Activated CD8-positive, alpha-beta T cell treated with anti-CD3 and anti-CD28 coated beads, Interleukin-2, amount 10 ng/mL, durations not matched to agents 7 days and 5 days (primary cell): Measurements from ENCODE around the gene DMBT1. TPM values are rescaled to one million over a fixed set of nuclear protein-coding genes. Genes with fewer than 3 reads are reported as not detected.

Source experiments
- ATAC-seq: fragments of 150-1000 bp; cut with Tn5 transposase; one replicate; pipeline ENCODE4 v1.10.0; 2021; ENCODE audit warnings: moderate library complexity
- CTCF ChIA-PET: fragments of 350-600 bp; sonication (Branson Sonifier 250); formaldehyde crosslinking; loops from one replicate; lab custom pipeline; 2021; ENCODE audit warnings: antibody characterized with exemption; lab: Charles Lee
- POLR2A ChIA-PET: fragments of 350-600 bp; sonication (Branson Sonifier 250); formaldehyde crosslinking; loops from one replicate; lab custom pipeline; 2021; ENCODE audit warnings: antibody characterized with exemption; lab: Charles Lee
- DNase-seq: peaks from one replicate; pipeline ENCODE4 v3.0.0-alpha.2; 2020
- H3K27ac Mint-ChIP-seq: one replicate; pipeline ENCODE4 v1.8.0; 2021; ENCODE audit warnings: mild to moderate bottlenecking, mixed read lengths
- H3K27me3 Mint-ChIP-seq: one replicate; pipeline ENCODE4 v1.8.0; 2021; ENCODE audit warnings: low read depth, mixed read lengths
- H3K36me3 Mint-ChIP-seq: one replicate; pipeline ENCODE4 v1.8.0; 2021; ENCODE audit warnings: low read depth, mixed read lengths
- H3K4me1 Mint-ChIP-seq: one replicate; pipeline ENCODE4 v1.8.0; 2021; ENCODE audit warnings: low read depth, mixed read lengths
- H3K4me3 Mint-ChIP-seq: one replicate; pipeline ENCODE4 v1.8.0; 2021; ENCODE audit warnings: mild to moderate bottlenecking, mixed read lengths
- H3K9me3 Mint-ChIP-seq: one replicate; pipeline ENCODE4 v1.8.0; 2022; ENCODE audit warnings: mixed read lengths; ENCODE audit not compliant: insufficient read depth
- total RNA-seq, 2 experiments: library from RNA; stranded (reverse); gene quantifications; one replicate each; pipeline ENCODE4 v1.2.3, GENCODE V29; 2021

DMBT1 gene
- total RNA-seq, 2 experiments from 2014 or later = not detected

DNA sequence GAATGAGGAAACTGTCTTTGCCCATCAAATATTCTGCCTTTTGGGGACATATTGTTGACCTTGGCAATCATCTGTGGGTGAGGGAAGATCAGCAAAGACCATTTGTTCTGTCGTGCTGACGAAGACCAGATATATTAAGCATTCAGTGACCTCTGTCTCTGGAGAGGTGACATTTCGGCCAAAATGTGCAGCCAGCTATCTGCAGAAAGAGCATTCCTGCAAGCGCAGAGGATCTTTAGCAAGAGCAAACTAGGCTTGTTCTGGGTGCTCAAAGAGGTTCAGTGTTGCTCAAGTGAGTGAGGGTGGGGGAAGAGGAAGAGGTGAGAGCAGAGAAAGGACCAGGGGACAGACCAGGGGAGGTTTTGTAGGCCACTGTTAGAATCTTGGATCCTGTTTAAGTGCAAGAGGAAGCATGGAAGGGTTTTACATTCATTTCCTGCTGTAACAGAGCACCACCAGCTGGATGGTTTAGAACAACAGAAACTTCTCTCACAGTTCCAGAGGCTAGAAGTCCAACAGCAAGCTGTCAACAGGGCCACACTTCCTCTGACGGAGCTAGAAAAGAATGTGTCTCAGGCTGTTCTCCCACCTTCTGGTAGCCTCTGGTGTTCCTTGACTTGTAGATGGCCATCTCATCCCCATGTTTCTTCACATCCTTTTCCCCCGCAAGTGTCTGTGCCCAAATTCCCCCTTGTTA, 127.9 kb downstream of the DMBT1 start:
- peaks cover 12% of the 10 kb centered on the region for H3K27me3 Mint-ChIP-seq
- H3K27ac Mint-ChIP-seq = no peak overlapping the region
- H3K4me1 Mint-ChIP-seq = no peaks in the 10 kb centered on the region
- no peak overlapping the region for H3K4me3 Mint-ChIP-seq
- ChIA-PET CTCF (no interaction called here), POLR2A (no interaction called here)
- H3K9me3 Mint-ChIP-seq = no peaks in the 10 kb centered on the region
- DNase-seq (no peak), ATAC-seq (no peak)
- no peaks in the 10 kb centered on the region for H3K36me3 Mint-ChIP-seq

DNA sequence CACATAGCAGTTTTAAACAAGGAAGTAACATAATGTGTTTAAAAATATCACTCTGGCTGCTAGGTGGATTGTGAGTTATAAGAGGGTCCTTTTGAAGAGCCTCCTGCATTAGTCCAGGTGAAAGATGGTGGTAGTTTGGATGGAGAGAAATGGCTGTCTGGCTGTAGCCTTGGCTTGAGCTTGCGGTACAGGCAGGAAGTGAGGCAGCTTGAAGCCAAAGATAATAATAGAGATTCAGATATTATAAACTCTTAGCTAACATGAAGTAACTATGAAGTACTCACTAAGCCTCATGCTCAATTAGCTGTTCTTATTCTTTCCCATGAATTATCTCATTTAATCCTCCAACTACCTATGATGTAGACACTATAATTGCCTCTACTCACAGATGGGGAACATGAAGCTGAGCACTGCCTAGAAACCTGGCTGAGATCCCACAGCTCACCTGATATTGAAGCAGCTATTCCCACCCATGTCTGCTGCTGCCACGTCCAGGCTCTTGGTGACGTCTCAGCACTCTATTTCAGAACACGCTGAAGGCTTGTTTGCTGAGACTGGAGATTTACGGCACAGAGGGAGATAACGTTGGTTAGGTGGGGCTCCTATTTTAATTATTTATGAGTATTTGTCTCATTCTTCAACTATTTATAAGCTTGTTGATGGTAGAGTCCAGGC, 128.7 kb downstream of the DMBT1 start:
- H3K9me3 Mint-ChIP-seq = no peaks in the 10 kb centered on the region
- ATAC-seq (no peak), DNase-seq (no peak)
- H3K4me1 Mint-ChIP-seq = no peaks in the 10 kb centered on the region
- POLR2A ChIA-PET = no interaction called here
- no peak overlapping the region for H3K4me3 Mint-ChIP-seq
- H3K27me3 Mint-ChIP-seq = peaks cover 10% of the 10 kb centered on the region
- CTCF ChIA-PET = no interaction called here
- H3K36me3 Mint-ChIP-seq = no peaks in the 10 kb centered on the region
- no peak overlapping the region for H3K27ac Mint-ChIP-seq

- Mint-ChIP-seq H3K27ac (no peak overlapping the region), H3K4me1 (no peaks in the 10 kb centered on the region), H3K36me3 (no peaks in the 10 kb centered on the region), H3K27me3 (peaks cover 8% of the 10 kb centered on the region), H3K9me3 (no peaks in the 10 kb centered on the region), H3K4me3 (no peak overlapping the region)
- POLR2A ChIA-PET = no interaction called here
- CTCF ChIA-PET = interaction anchor here (1.2 kb wide), 1 partner anchor 425 kb away, joined by 3 read pairs; no protein-coding TSS in a partner anchor
- DNase-seq (no peak), ATAC-seq (no peak)
Observed at GRCh38 chr10:122692744-122693143, 132.2 kb downstream of the DMBT1 start.

Other genes starting within 250 kb of the DMBT1 start
- 10 to 100 TPM in 1 of 2 experiments, 1 to 10 TPM in 1; 9.6 to 11.7 TPM for gene PLEKHA1, start 186.0 kb upstream of the DMBT1 start, total RNA-seq
- not detected for gene ARMS2, start 106.1 kb upstream of the DMBT1 start, total RNA-seq
- not detected for gene HTRA1, start 99.2 kb upstream of the DMBT1 start, total RNA-seq
- gene C10orf120, start 139.1 kb downstream of the DMBT1 start, total RNA-seq = not detected